Skeletal muscle tissue (tissue), 4 donors: ENCODE results near the gene HAGHL. TPM values are rescaled to one million over a fixed set of nuclear protein-coding genes. Genes with fewer than 3 reads are reported as not detected.

Source experiments
- H3K27ac ChIP-seq: one replicate; pipeline ENCODE4 v1.7.0; 2013; ENCODE audit warnings: mild to moderate bottlenecking, low read depth, low read length, inconsistent platforms
- H3K27me3 ChIP-seq, 3 donors: one replicate each; pipeline ENCODE4 v1.7.0; 2013; ENCODE audit warnings: low read length in 3 of 3; ENCODE audit not compliant: control insufficient read depth in 3 of 3, insufficient read depth in 3 of 3
- H3K36me3 ChIP-seq, 3 donors: one replicate each; pipeline ENCODE4 v1.7.0; 2013; ENCODE audit warnings: low read length in 3 of 3; ENCODE audit not compliant: control insufficient read depth in 3 of 3, insufficient read depth in 3 of 3
- H3K4me1 ChIP-seq, 3 donors: one replicate each; pipeline ENCODE4 v1.7.0; 2013; ENCODE audit warnings: low read length in 3 of 3, mild to moderate bottlenecking in 3 of 3; ENCODE audit not compliant: control insufficient read depth in 3 of 3, insufficient read depth in 3 of 3
- H3K4me3 ChIP-seq, 3 donors: one replicate each; pipeline ENCODE4 v1.7.0; 2013; ENCODE audit warnings: low read length in 3 of 3
- H3K9ac ChIP-seq, 3 donors: one replicate each; pipeline ENCODE4 v1.7.0; 2013; ENCODE audit warnings: low read length in 3 of 3, mild to moderate bottlenecking in 3 of 3, moderate library complexity in 2 of 3, low read depth in 1 of 3
- H3K9me3 ChIP-seq, 3 donors: one replicate each; pipeline ENCODE4 v1.7.0; 2013; ENCODE audit warnings: low read length in 3 of 3; ENCODE audit not compliant: control insufficient read depth in 3 of 3
- total RNA-seq: library from RNA; depleted of rRNA; stranded (reverse); fragments of >200 nt; gene quantifications from one replicate; pipeline ENCODE4 v1.2.3, GENCODE V29; 2014
- donor health status: Osteomylitis.

Gene HAGHL
- total RNA-seq, 1 donor from 2014 or later: 1.0 TPM

GRCh38 chr16:714558-715476 is 12.1 kb upstream of the HAGHL start, which contains the start of gene METRN:
METRN (plus strand) TSS chr16:715118; CDS start chr16:715290, 172 bp downstream.
- Histone ChIP-seq H3K4me3 (peak within 1 kb of the TSS; percentile 38 to 76 (median 66)), H3K36me3 (peaks cover 0 to 2% (median 0%) of the 10 kb centered on the region in 3 donors), H3K4me1 (peaks cover 25 to 40% (median 28%) of the 10 kb centered on the region in 3 donors)

DNA sequence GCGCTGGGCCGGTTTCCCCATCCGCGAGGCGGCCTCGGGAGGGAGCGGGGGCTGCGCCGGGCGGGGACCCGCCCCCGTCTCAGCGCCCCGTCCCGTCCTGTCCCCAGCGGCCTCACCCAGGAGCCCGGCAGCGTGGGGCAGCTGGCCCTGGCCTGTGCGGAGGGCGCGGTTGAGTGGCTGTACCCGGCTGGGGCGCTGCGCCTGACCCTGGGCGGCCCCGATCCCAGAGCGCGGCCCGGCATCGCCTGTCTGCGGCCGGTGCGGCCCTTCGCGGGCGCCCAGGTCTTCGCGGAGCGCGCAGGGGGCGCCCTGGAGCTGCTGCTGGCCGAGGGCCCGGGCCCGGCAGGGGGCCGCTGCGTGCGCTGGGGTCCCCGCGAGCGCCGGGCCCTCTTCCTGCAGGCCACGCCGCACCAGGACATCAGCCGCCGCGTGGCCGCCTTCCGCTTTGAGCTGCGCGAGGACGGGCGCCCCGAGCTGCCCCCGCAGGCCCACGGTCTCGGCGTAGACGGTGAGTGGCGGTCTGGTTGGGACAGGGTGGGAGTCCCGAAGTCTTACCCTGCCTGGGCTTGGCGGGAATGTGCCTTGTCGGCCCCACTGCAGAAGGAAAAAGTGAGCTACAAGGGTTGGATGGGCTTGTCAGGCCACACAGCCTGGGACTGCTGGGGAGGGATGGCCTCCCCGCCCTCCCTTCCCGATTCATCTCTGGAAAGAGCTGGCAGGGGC is 11.3 kb upstream of the HAGHL start:
- H3K9me3 ChIP-seq: no peaks in the 10 kb centered on the region
- no peak overlapping the region for H3K27ac ChIP-seq
- H3K36me3 ChIP-seq: peaks cover 0 to 2% (median 0%) of the 10 kb centered on the region in 3 donors
- H3K27me3 ChIP-seq: peaks cover 10 to 17% (median 15%) of the 10 kb centered on the region in 3 donors
- H3K4me1 ChIP-seq: peaks cover 32 to 44% (median 33%) of the 10 kb centered on the region in 3 donors
- H3K9ac ChIP-seq: peak overlapping the region; percentile 23 to 74 (median 33)
- H3K4me3 ChIP-seq: peak overlapping the region; percentile 38 to 76 (median 66)

More at GRCh38 chr16:714558-715476, 12.1 kb upstream of the HAGHL start, which contains the start of gene METRN:
- peaks cover 18 to 25% (median 24%) of the 10 kb centered on the region in 3 donors for H3K27me3 ChIP-seq
- no peaks in the 10 kb centered on the region for H3K9me3 ChIP-seq
- H3K27ac ChIP-seq: no peak within 1 kb of the TSS
- H3K9ac ChIP-seq: peak within 1 kb of the TSS; percentile 23 to 74 (median 33)

GRCh38 chr16:716200-716568 is 10.7 kb upstream of the HAGHL start:
- peaks cover 5 to 12% (median 10%) of the 10 kb centered on the region in 3 donors for H3K27me3 ChIP-seq
- no peaks in the 10 kb centered on the region for H3K9me3 ChIP-seq
- peak overlapping the region in 2 of 3 donors; percentile 23 to 74 for H3K9ac ChIP-seq
- peaks cover 0 to 2% (median 0%) of the 10 kb centered on the region in 3 donors for H3K36me3 ChIP-seq
- H3K4me3 ChIP-seq: peak overlapping the region in 2 of 3 donors; percentile 14 to 66
- H3K27ac ChIP-seq: no peak overlapping the region
- peaks cover 32 to 46% (median 33%) of the 10 kb centered on the region in 3 donors for H3K4me1 ChIP-seq

DNA sequence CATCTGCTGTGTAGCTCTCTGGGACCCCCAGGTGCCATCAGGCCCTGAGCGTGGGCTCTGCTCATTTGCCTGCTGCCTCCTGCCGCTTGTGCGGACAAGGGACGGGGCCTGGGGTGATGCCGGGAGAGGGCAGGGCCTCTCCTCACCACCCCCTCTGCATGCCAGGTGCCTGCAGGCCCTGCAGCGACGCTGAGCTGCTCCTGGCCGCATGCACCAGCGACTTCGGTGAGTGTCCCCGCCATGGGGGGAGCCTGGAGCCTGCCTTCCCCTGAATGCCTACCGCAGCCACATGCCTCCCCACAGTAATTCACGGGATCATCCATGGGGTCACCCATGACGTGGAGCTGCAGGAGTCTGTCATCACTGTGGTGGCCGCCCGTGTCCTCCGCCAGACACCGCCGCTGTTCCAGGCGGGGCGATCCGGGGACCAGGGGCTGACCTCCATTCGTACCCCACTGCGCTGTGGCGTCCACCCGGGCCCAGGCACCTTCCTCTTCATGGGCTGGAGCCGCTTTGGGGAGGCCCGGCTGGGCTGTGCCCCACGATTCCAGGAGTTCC is 10.1 kb upstream of the HAGHL start:
- no peak overlapping the region for H3K4me3 ChIP-seq
- H3K9me3 ChIP-seq: no peaks in the 10 kb centered on the region
- peaks cover 0 to 2% (median 0%) of the 10 kb centered on the region in 3 donors for H3K36me3 ChIP-seq
- peaks cover 0 to 7% (median 5%) of the 10 kb centered on the region in 3 donors for H3K27me3 ChIP-seq
- H3K27ac ChIP-seq: no peak overlapping the region
- H3K4me1 ChIP-seq: peaks cover 36 to 52% (median 36%) of the 10 kb centered on the region in 3 donors
- H3K9ac ChIP-seq: no peak overlapping the region

DNA sequence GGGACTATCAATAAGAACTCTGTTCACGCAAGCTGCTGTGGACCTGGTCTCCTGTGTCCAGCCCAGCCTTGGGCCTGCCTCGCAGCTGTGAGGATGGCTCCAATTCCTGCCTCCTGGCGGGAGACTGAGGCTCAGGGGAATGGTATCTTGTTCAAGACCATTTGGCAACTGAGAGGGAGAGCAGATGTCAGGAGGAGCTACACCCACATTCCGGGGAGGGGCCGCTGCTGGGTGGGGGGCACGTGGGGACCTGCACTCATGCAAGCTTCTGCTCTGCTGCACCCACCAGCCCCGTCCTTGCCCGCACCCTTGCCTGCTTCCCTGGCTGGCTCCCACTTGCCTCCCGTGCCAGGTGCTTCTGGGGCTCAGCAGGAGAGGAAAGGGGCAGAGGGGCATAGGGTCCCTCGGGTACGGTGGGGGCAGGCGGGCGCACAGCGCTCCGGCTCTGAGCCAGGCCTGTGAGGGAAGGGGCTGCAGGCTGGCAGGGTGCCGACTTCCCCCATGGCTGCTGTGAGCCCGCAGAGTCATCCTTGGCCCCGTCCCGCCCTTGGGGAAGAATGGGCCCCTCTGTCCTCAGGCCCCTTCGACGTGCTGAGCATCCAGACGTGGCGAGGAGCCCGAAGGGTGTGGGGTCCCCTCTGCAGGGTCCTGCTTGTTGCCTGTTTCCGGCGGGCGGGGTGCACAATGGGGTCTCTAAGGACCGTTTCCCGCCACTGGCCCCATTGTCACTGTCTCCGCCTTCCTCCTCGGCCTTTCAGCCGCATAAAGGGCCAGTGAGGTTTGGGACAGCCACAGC is 9.3 kb upstream of the HAGHL start:
- H3K4me3 ChIP-seq: no peak overlapping the region
- peaks cover 38 to 53% (median 38%) of the 10 kb centered on the region in 3 donors for H3K4me1 ChIP-seq

GRCh38 chr16:718389-718788 is 8.5 kb upstream of the HAGHL start:
- Histone ChIP-seq H3K9me3 (no peaks in the 10 kb centered on the region), H3K4me1 (peaks cover 38 to 51% (median 38%) of the 10 kb centered on the region in 3 donors), H3K9ac (no peak overlapping the region)

More for the DNA sequence above, 9.3 kb upstream of the HAGHL start:
- Histone ChIP-seq H3K27me3 (peaks cover 0 to 7% (median 5%) of the 10 kb centered on the region in 3 donors), H3K9ac (no peak overlapping the region), H3K36me3 (peaks cover 0 to 2% (median 2%) of the 10 kb centered on the region in 3 donors), H3K27ac (no peak overlapping the region), H3K9me3 (no peaks in the 10 kb centered on the region)

DNA sequence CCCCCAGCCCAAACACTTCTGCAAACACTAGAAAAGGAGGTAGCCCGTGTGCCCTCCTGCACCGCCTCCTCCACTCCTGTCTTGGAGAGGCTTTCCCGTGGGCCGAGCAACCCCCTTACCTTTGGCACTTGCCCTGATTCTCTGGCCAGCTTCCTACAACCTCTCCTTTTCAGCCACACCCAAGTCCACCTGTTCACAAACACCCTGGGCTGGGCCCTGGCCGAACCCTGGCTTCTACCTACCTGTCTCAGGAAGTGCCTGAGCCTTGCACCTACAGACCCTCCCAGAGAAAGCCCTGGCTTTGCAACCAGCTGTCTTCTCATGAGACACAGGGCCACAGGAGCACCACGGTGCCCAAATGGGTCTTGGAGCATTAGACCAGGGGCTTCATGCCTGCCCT is 8.0 kb upstream of the HAGHL start:
- Histone ChIP-seq H3K27me3 (peaks cover 0 to 3% (median 3%) of the 10 kb centered on the region in 3 donors), H3K9ac (peak overlapping the region in 1 of 3 donors; percentile 45), H3K4me1 (peaks cover 37 to 51% (median 38%) of the 10 kb centered on the region in 3 donors), H3K4me3 (no peak overlapping the region), H3K27ac (no peak overlapping the region), H3K9me3 (no peaks in the 10 kb centered on the region), H3K36me3 (peaks cover 0 to 2% (median 2%) of the 10 kb centered on the region in 3 donors)

More at GRCh38 chr16:718389-718788, 8.5 kb upstream of the HAGHL start:
- Histone ChIP-seq H3K4me3 (no peak overlapping the region), H3K27ac (no peak overlapping the region), H3K27me3 (peaks cover 0 to 7% (median 5%) of the 10 kb centered on the region in 3 donors), H3K36me3 (peaks cover 0 to 2% (median 2%) of the 10 kb centered on the region in 3 donors)

- H3K4me3 ChIP-seq: peak overlapping the region; percentile 71 to 89 (median 88)
- peak overlapping the region; percentile 79 for H3K27ac ChIP-seq
- H3K9ac ChIP-seq: peak overlapping the region; percentile 80 to 97 (median 88)
- H3K4me1 ChIP-seq: peaks cover 29 to 42% (median 35%) of the 10 kb centered on the region in 3 donors
- H3K27me3 ChIP-seq: peaks cover 0 to 5% (median 0%) of the 10 kb centered on the region in 3 donors
- H3K9me3 ChIP-seq: no peaks in the 10 kb centered on the region
- peaks cover 0 to 2% (median 2%) of the 10 kb centered on the region in 3 donors for H3K36me3 ChIP-seq
These were observed 7.0 kb upstream of the HAGHL start for GRCh38 chr16:719815-720446.
